IMR-90 (cell line): ENCODE measurements around the gene HDGFL1. TPM values are rescaled to one million over a fixed set of nuclear protein-coding genes. Genes with fewer than 3 reads are reported as not detected.

Experiments
- ATAC-seq: fragments of 200-7000 bp; cut with Tn5 transposase; 2 replicates; pipeline ENCODE4 v1.9.1; 2020; ENCODE audit warnings: low read depth, mild to moderate bottlenecking, moderate library complexity
- BruUV-seq: library from RNA; stranded (reverse); fragments of 400-500 nt; replicated peaks from 2 replicates; lab custom pipeline; 2021; lab: Mats Ljungman, UMichigan
- CTCF ChIA-PET: fragments of 300-600 bp; formaldehyde crosslinking; extraction: SDS; loops from one replicate; lab custom pipeline; 2021; ENCODE audit warnings: antibody characterized with exemption; lab: Yijun Ruan, JAX
- POLR2A ChIA-PET: fragments of 300-600 bp; sonication (Branson Sonifier 250); formaldehyde crosslinking; loops from one replicate; lab custom pipeline; 2022; ENCODE audit warnings: antibody characterized with exemption; ENCODE audit not compliant: unreplicated experiment; lab: Charles Lee
- DNase-seq: peaks from one replicate; pipeline ENCODE4 v3.0.0; 2013
- H2AFZ ChIP-seq: replicated peaks from 2 replicates; pipeline ENCODE3; 2013; ENCODE audit warnings: low read length, mild to moderate bottlenecking; ENCODE audit not compliant: poor library complexity
- H2AK5ac ChIP-seq: 2 replicates; pipeline ENCODE4 v1.6.1; 2013; ENCODE audit warnings: low read depth, low read length, inconsistent platforms
- H2AK9ac ChIP-seq: replicated peaks from 2 replicates; pipeline ENCODE3; 2013; ENCODE audit warnings: mild to moderate bottlenecking, low read depth, low read length, moderate library complexity; ENCODE audit not compliant: poor library complexity
- H2BK120ac ChIP-seq: 2 replicates; pipeline ENCODE4 v1.6.1; 2013; ENCODE audit warnings: low read depth, low read length, inconsistent platforms
- H2BK15ac ChIP-seq: 3 replicates; pipeline ENCODE4 v1.6.1; 2013; ENCODE audit warnings: low read depth, low read length, inconsistent platforms
- H2BK20ac ChIP-seq: 2 replicates; pipeline ENCODE4 v1.6.1; 2013; ENCODE audit warnings: low read depth, mild to moderate bottlenecking, inconsistent platforms, low read length, moderate library complexity
- H2BK5ac ChIP-seq: 2 replicates; pipeline ENCODE4 v1.6.1; 2013; ENCODE audit warnings: mild to moderate bottlenecking, low read depth, low read length, inconsistent platforms; ENCODE audit not compliant: poor library complexity, severe bottlenecking
- H3K14ac ChIP-seq: replicated peaks from 2 replicates; pipeline ENCODE4 v1.6.1; 2013; ENCODE audit warnings: low read depth, low read length, inconsistent platforms
- H3K18ac ChIP-seq: 2 replicates; pipeline ENCODE4 v1.6.1; 2013; ENCODE audit warnings: low read depth, low read length, control low read depth
- H3K23ac ChIP-seq: 2 replicates; pipeline ENCODE4 v1.6.1; 2013; ENCODE audit warnings: low read depth, low read length, inconsistent platforms
- H3K27ac ChIP-seq: 2 replicates; pipeline ENCODE4 v1.5.1; 2013; ENCODE audit warnings: mild to moderate bottlenecking, control low read depth, low read length; ENCODE audit not compliant: insufficient read depth
- H3K27me3 ChIP-seq: 2 replicates; pipeline ENCODE4 v1.6.1; 2013; ENCODE audit warnings: low read length; ENCODE audit not compliant: control insufficient read depth, insufficient read depth
- H3K36me3 ChIP-seq: 2 replicates; pipeline ENCODE4 v1.6.1; 2013; ENCODE audit warnings: low read length, mixed read lengths; ENCODE audit not compliant: control insufficient read depth, insufficient read depth
- H3K4ac ChIP-seq: 2 replicates; pipeline ENCODE4 v1.6.1; 2013; ENCODE audit warnings: low read depth, low read length, inconsistent platforms
- H3K4me1 ChIP-seq: 2 replicates; pipeline ENCODE4 v1.6.1; 2013; ENCODE audit warnings: low read length, mixed read lengths; ENCODE audit not compliant: control insufficient read depth, insufficient read depth
- H3K4me2 ChIP-seq: 2 replicates; pipeline ENCODE4 v1.6.1; 2013; ENCODE audit warnings: low read depth, mild to moderate bottlenecking, control low read depth, low read length, moderate library complexity
- H3K4me3 ChIP-seq: 2 replicates; pipeline ENCODE4 v1.5.1; 2013; ENCODE audit warnings: low read depth, mild to moderate bottlenecking, control low read depth, low read length, moderate library complexity; ENCODE audit not compliant: insufficient read depth
- H3K56ac ChIP-seq: 2 replicates; pipeline ENCODE4 v1.6.1; 2013; ENCODE audit warnings: low read length, inconsistent platforms; ENCODE audit not compliant: insufficient read depth; ENCODE audit errors: extremely low read depth
- H3K79me1 ChIP-seq, 2 experiments: 2 replicates each; pipeline ENCODE4 v1.6.1; 2013; ENCODE audit warnings: low read length in 2 of 2, inconsistent platforms in 1 of 2, low read depth in 1 of 2
- H3K9ac ChIP-seq: 2 replicates; pipeline ENCODE4 v1.6.1; 2013; ENCODE audit warnings: low read depth, low read length, control low read depth
- H3K9me1 ChIP-seq: 2 replicates; pipeline ENCODE4 v1.6.1; 2013; ENCODE audit warnings: low read length, inconsistent platforms; ENCODE audit not compliant: insufficient read depth
- H3K9me3 ChIP-seq: 2 replicates; pipeline ENCODE4 v1.6.1; 2013; ENCODE audit warnings: low read length; ENCODE audit not compliant: control insufficient read depth, insufficient read depth
- H4K20me1 ChIP-seq: 2 replicates; pipeline ENCODE4 v1.6.1; 2013; ENCODE audit warnings: low read length, inconsistent platforms; ENCODE audit not compliant: insufficient read depth
- H4K5ac ChIP-seq: 2 replicates; pipeline ENCODE4 v1.6.1; 2013; ENCODE audit warnings: mild to moderate bottlenecking, low read depth, low read length, control low read depth
- H4K8ac ChIP-seq, 2 experiments: 2 replicates each; pipeline ENCODE4 v1.6.1; 2013; ENCODE audit warnings: low read depth in 2 of 2, low read length in 2 of 2, control low read depth in 1 of 2, inconsistent platforms in 1 of 2
- H4K91ac ChIP-seq: 2 replicates; pipeline ENCODE4 v1.6.1; 2013; ENCODE audit warnings: low read depth, low read length, inconsistent platforms; ENCODE audit not compliant: insufficient read depth
- BHLHE40 ChIP-seq: fragments of 150-350 bp; IDR thresholded peaks from 2 replicates; pipeline ENCODE4 v1.6.1; 2016; ENCODE audit warnings: mild to moderate bottlenecking, low read depth, low read length
- CEBPB ChIP-seq: IDR thresholded peaks from 2 replicates; pipeline ENCODE4 v1.6.1; 2012; ENCODE audit warnings: low read depth, low read length, improper control_type of control experiment
- CHD1 ChIP-seq: IDR thresholded peaks from 2 replicates; pipeline ENCODE4 v1.6.1; 2012; ENCODE audit warnings: low read depth, low read length, improper control_type of control experiment
- CTCF ChIP-seq: conservative IDR thresholded peaks from 2 replicates; pipeline ENCODE4 v1.5.1; 2012; ENCODE audit warnings: mild to moderate bottlenecking, low read depth, low read length, improper control_type of control experiment
- FOS ChIP-seq: fragments of 150-350 bp; IDR thresholded peaks from 2 replicates; pipeline ENCODE4 v1.6.1; 2016; ENCODE audit warnings: low read depth, low read length
- MAFK ChIP-seq: IDR thresholded peaks from 2 replicates; pipeline ENCODE4 v1.6.1; 2012; ENCODE audit warnings: low read depth, low read length, improper control_type of control experiment
- MAZ ChIP-seq: IDR thresholded peaks from 2 replicates; pipeline ENCODE4 v1.6.1; 2012; ENCODE audit warnings: low read depth, mild to moderate bottlenecking, low read length, improper control_type of control experiment, moderate library complexity, borderline replicate concordance
- NFE2L2 ChIP-seq: fragments of 150-350 bp; IDR thresholded peaks from 2 replicates; pipeline ENCODE4 v1.6.1; 2016; ENCODE audit warnings: low read depth, mild to moderate bottlenecking, low read length
- RAD21 ChIP-seq: IDR thresholded peaks from 2 replicates; pipeline ENCODE4 v1.6.1; 2012; ENCODE audit warnings: low read length, improper control_type of control experiment
- USF2 ChIP-seq: fragments of 150-350 bp; IDR thresholded peaks from 2 replicates; pipeline ENCODE4 v1.6.1; 2017; ENCODE audit warnings: mild to moderate bottlenecking, antibody characterized with exemption, low read length, low read depth
- WGBS, 2 experiments: methylation state at CpG; one replicate each; pipeline versions ENCODE4 v1.1.5 to v1.1.7; 2013; ENCODE audit warnings: missing lambda C conversion rate in 2 of 2; ENCODE audit not compliant: insufficient read length in 1 of 2; ENCODE audit errors: extremely low coverage in 2 of 2; 5-methylcytosine and 5-hydroxymethylcytosine counted together
- dilution Hi-C: fragments of 300-500 bp; cut with HindIII; formaldehyde crosslinking; loops from one replicate; pipeline ENCODE4 v1.14.3; 2018; ENCODE audit warnings: low sequenced_read_pairs; ENCODE audit not compliant: unreplicated experiment
- in situ Hi-C: fragments of 300-500 bp; cut with MboI; formaldehyde crosslinking; loops from 3 replicates; pipeline ENCODE4 v1.14.3; 2019; ENCODE audit warnings: low sequenced_read_pairs, inconsistent platforms, mixed read lengths
- intact Hi-C: fragments of 100-400 bp; cut with micrococcal nuclease; formaldehyde crosslinking; loops from 2 replicates; pipeline ENCODE4 v1.10.0; 2022
- polyA plus RNA-seq, 3 experiments: library from polyadenylated mRNA; depleted of rRNA; stranded (reverse); fragments of >200 nt; gene quantifications; 2 replicates each; pipeline ENCODE4 v1.2.3, GENCODE V29; 2012; ENCODE audit warnings: low replicate concordance in 1 of 3
- total RNA-seq: library from RNA; depleted of rRNA; stranded (reverse); fragments of >200 nt; gene quantifications from 2 replicates; pipeline ENCODE4 v1.2.3, GENCODE V29; 2012

HDGFL1 gene
- total and polyA plus RNA-seq, 2 of the 4 experiments (the other 2 are of a cell fraction), result not detected

GRCh38 chr6:22613051-22613450 lies 43.7 kb downstream of the HDGFL1 start:
- Histone ChIP-seq H4K5ac (0 out of 2 replicates have a peak overlapping the region, but pooled peaks have one; percentile 5), H4K20me1 (no peaks in the 10 kb centered on the region), H2BK15ac (peak overlapping the region; percentile 81; the same call in 1 of the 3 replicates), H3K4me1 (peaks cover 9% of the 10 kb centered on the region), H4K8ac (peak overlapping the region in 1 of 2 experiments; percentile 17; a peak in 1 of 4 replicates), H2BK120ac (peak overlapping the region; percentile 48), H4K91ac (no peak overlapping the region), H3K18ac (peak overlapping the region; percentile 44), H3K4me3 (no peak overlapping the region), H2AFZ (no peak overlapping the region), H3K9ac (no peak overlapping the region), H2AK9ac (no peak overlapping the region), H3K4ac (peak overlapping the region; percentile 39; the same call in 1 of the 2 replicates), H3K9me3 (no peaks in the 10 kb centered on the region), H3K56ac (no peak overlapping the region), H2AK5ac (peak overlapping the region; percentile 74), H2BK5ac (no peak overlapping the region), H3K23ac (0 out of 2 replicates have a peak overlapping the region, but pooled peaks have one; percentile 6), H3K79me1 (no peaks in the 10 kb centered on the region), H3K36me3 (no peaks in the 10 kb centered on the region), H3K27ac (peak overlapping the region; percentile 61; the same call in 1 of the 2 replicates), H3K27me3 (no peaks in the 10 kb centered on the region), H3K4me2 (no peak overlapping the region; the same call in 1 of the 2 replicates), H3K14ac (peak overlapping the region; percentile 19; the same call in 1 of the 2 replicates), H3K9me1 (no peaks in the 10 kb centered on the region), H2BK20ac (peak overlapping the region; percentile 42)
- intact Hi-C loops, result loop anchor here (5.0 kb wide), 3 partner anchors 269 to 1021 kb away; partner anchors contain the start of gene SOX4
- WGBS, 2 experiments, result 86% methylated on average over 1 of the region's 1 CpG; no CpG with 5 or more reads in 1 of the 2 experiments
- no TSS peak for BruUV-seq
- DNase-seq, result no peak
- ATAC-seq, result no peak
- ChIA-PET POLR2A (no interaction called here), CTCF (no interaction called here)
- dilution Hi-C loops, result no loop called here
- in situ Hi-C loops, result no loop called here
- no peak for TF ChIP-seq USF2
- TF ChIP-seq NFE2L2, result no peak
- no peak for TF ChIP-seq CHD1
- no peak for TF ChIP-seq MAZ
- TF ChIP-seq RAD21, result no peak
- TF ChIP-seq CTCF, result no peak
- TF ChIP-seq FOS, result no peak
- TF ChIP-seq CEBPB, result no peak
- no peak for TF ChIP-seq BHLHE40
- no peak for TF ChIP-seq MAFK
